ENCODE data around the gene GBA2. TPM values are rescaled to one million over a fixed set of nuclear protein-coding genes. Genes with fewer than 3 reads are reported as not detected.

The GBA2 gene
- 132 and 157 TPM in 2 replicates for total RNA-seq
- 135 and 140 TPM in 2 replicates for polyA plus RNA-seq

DNA sequence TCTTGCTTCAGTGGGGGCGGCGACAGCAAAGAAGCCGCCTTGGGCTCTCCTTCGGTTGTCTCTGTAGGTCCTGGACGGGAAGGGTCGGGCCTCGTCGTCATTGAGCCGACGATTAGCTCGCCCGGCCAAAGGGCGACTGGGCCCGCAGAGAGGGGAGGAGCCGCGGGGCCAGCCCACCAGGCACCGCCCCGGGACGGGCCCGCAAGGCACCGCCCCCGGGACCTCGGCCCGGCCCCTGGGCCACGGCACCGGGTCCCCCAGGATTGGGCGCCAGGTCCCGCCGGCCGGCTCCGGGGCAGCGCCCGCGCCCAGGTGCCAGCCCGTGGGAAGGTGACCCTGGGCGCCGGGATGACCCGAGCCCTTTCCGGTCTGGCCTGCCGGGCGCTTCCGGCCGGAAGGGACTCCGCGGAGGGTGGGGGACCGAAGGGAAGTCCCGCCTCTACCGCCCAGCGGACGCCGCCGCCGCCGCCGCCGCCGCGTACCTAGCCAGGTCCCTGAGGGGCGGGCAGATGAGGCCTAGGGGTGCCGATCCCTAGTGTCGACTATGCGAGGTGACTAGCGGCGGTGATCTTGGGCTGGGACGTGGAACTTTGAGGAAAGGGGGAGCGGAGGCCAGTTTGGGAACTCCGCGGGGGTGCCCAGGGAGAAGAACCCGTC lies at the start of gene GBA2, which contains the start of gene RGP1:
Gene GBA2 (minus strand): TSS at position 371 of the 657 bp plus-strand sequence. CDS start 524 bp downstream, outside the sequence.
Gene RGP1 (plus strand): TSS at position 430 of the 657 bp plus-strand sequence. CDS start 469 bp downstream, outside the sequence.
- no peaks in the 10 kb centered on the region for H3K9me3 ChIP-seq (ENCODE audit: low read depth)
- peaks cover 23% of the 10 kb centered on the region for H3K36me3 ChIP-seq
- peaks cover 16% of the 10 kb centered on the region for H3K4me1 ChIP-seq (ENCODE audit: low read depth)
- TF ChIP-seq, protein P1, sequence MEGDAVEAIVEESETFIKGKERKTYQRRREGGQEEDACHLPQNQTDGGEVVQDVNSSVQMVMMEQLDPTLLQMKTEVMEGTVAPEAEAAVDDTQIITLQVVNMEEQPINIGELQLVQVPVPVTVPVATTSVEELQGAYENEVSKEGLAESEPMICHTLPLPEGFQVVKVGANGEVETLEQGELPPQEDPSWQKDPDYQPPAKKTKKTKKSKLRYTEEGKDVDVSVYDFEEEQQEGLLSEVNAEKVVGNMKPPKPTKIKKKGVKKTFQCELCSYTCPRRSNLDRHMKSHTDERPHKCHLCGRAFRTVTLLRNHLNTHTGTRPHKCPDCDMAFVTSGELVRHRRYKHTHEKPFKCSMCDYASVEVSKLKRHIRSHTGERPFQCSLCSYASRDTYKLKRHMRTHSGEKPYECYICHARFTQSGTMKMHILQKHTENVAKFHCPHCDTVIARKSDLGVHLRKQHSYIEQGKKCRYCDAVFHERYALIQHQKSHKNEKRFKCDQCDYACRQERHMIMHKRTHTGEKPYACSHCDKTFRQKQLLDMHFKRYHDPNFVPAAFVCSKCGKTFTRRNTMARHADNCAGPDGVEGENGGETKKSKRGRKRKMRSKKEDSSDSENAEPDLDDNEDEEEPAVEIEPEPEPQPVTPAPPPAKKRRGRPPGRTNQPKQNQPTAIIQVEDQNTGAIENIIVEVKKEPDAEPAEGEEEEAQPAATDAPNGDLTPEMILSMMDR (IDR thresholded peaks at IDR 0.05; ENCODE audit: low read depth, low read length), result no peak
- peak; percentile 73 to 91 for DNase-seq (ENCODE audit: low read depth in 1 of 2, low spot score in 1 of 2)
- peak within 1 kb of the TSS; percentile 97 for H3K27ac ChIP-seq
- no peaks in the 10 kb centered on the region for H3K27me3 ChIP-seq
- peak within 1 kb of the TSS; percentile 75 for H3K4me3 ChIP-seq

DNA sequence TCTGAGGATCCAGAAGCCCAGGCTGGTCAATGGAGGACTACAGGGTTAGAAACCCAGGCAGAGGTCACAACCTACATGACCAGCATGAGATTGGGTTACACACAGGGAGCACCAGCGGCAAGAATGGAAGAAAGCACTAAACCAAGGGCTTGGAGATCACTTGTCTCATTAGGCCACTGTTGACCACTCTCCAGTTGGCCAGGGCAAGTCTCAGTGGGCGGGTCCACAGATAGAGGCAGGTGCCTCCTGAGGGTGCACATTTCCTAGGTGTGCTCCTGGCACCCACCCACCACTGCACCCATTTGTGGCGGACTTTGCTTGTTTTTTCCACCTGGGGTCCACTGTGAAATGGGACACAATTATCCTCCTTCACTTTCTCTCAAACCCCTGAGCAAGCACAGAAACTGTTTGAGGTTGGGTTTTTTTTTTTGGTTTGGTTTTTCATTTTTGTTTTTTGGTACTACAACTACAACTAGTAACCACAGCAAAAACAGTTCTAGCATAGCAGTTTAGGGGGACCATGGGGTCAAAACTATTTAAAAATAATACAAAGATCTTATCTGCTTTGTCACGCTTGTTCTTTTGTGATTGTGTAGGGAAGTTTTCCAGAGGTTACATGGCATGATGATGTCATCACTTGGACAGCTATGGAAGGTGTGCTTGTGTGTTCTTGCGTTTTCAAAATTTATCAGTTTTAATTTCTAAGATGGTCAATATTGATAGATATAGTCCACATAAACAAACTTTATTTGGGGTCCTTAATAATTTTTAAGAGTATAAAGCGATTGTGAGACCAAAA lies 48.5 kb upstream of the GBA2 start:
- no peaks in the 10 kb centered on the region for H3K27me3 ChIP-seq
- TF ChIP-seq, protein P1 (IDR thresholded peaks at IDR 0.05; ENCODE audit: low read depth, low read length), result no peak
- H3K9me3 ChIP-seq (ENCODE audit: low read depth), result no peaks in the 10 kb centered on the region
- no peak overlapping the region for H3K27ac ChIP-seq
- peaks cover 5% of the 10 kb centered on the region for H3K36me3 ChIP-seq
- H3K4me3 ChIP-seq, result no peak overlapping the region
- H3K4me1 ChIP-seq (ENCODE audit: low read depth), result peaks cover 8% of the 10 kb centered on the region
- DNase-seq (ENCODE audit: low read depth in 1 of 2, low spot score in 1 of 2), result no peak

- Histone ChIP-seq H3K9me3 (ENCODE audit: low read depth) (no peaks in the 10 kb centered on the region), H3K4me3 (no peak overlapping the region), H3K4me1 (ENCODE audit: low read depth) (peaks cover 14% of the 10 kb centered on the region), H3K27me3 (no peaks in the 10 kb centered on the region), H3K27ac (no peak overlapping the region), H3K36me3 (no peaks in the 10 kb centered on the region)
- no peak for DNase-seq (ENCODE audit: low read depth in 1 of 2, low spot score in 1 of 2)
- TF ChIP-seq, protein P1 (IDR thresholded peaks at IDR 0.05; ENCODE audit: low read depth, low read length), result no peak
These were observed 46.7 kb upstream of the GBA2 start for GRCh38 chr9:35795695-35796094.

DNA sequence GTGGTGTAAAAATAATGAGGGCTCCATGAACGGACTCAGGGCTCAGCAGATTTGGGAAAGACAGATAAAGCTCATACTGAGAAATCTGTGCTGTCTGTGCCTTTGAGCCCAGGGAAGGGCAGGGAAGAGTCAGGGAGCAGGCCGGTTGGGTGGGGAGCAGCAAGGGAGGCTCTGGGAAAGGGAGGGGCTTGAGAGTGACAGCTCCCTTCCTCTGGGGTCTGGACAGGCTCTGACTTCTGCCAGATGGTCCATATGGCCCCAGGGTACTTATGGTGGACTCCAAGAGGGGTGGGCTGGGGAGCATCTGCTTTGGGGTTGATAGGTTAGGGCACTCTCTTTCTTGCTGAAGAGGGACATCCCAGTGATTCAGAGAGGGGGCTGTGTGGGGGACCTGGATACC lies 44.4 kb upstream of the GBA2 start:
- no peaks in the 10 kb centered on the region for H3K27me3 ChIP-seq
- DNase-seq (ENCODE audit: low read depth in 1 of 2, low spot score in 1 of 2), result no peak
- H3K4me3 ChIP-seq, result no peak overlapping the region
- H3K36me3 ChIP-seq, result no peaks in the 10 kb centered on the region
- no peaks in the 10 kb centered on the region for H3K9me3 ChIP-seq (ENCODE audit: low read depth)
- H3K27ac ChIP-seq, result no peak overlapping the region
- TF ChIP-seq, protein P1 (IDR thresholded peaks at IDR 0.05; ENCODE audit: low read depth, low read length), result no peak
- H3K4me1 ChIP-seq (ENCODE audit: low read depth), result peaks cover 17% of the 10 kb centered on the region

GRCh38 chr9:35792826-35793225 lies 43.8 kb upstream of the GBA2 start:
- TF ChIP-seq, protein P1 (IDR thresholded peaks at IDR 0.05; ENCODE audit: low read depth, low read length), result no peak
- no peaks in the 10 kb centered on the region for H3K9me3 ChIP-seq (ENCODE audit: low read depth)
- no peaks in the 10 kb centered on the region for H3K36me3 ChIP-seq
- no peak overlapping the region for H3K27ac ChIP-seq
- peaks cover 17% of the 10 kb centered on the region for H3K4me1 ChIP-seq (ENCODE audit: low read depth)
- no peaks in the 10 kb centered on the region for H3K27me3 ChIP-seq
- DNase-seq (ENCODE audit: low read depth in 1 of 2, low spot score in 1 of 2), result no peak
- H3K4me3 ChIP-seq, result no peak overlapping the region
